ENCODE data around the gene CIAO3. TPM values are rescaled to one million over a fixed set of nuclear protein-coding genes. Genes with fewer than 3 reads are reported as not detected.
A peak's percentile ranks its signal among the peaks of the same experiment; 100 is the strongest.

Gene CIAO3
- total and polyA plus RNA-seq, 12 donors, result 18.7 to 62.9 (median 26.1) TPM

- intact Hi-C loops (cut with DNase I), result loop anchor here in 1 of 10 donors (2.0 kb wide), 1 partner anchor 40 kb away; the partner anchor contains the start of gene ANTKMT
- peak overlapping the region; percentile 66 to 99 (median 96) for H3K27ac ChIP-seq
- peaks cover 33 to 60% (median 50%) of the 10 kb centered on the region in 9 donors for H3K4me1 ChIP-seq
- TF ChIP-seq CTCF (IDR thresholded peaks at IDR 0.05), result no peak
- H3K27me3 ChIP-seq, result peaks cover 0 to 17% (median 0%) of the 10 kb centered on the region in 7 donors
- 0% methylated on average over 38 of the region's 38 CpGs for WGBS, 2 donors
- peak overlapping the region; percentile 50 to 95 (median 71) for H3K4me3 ChIP-seq
- peaks cover 0 to 28% (median 18%) of the 10 kb centered on the region in 9 donors for H3K36me3 ChIP-seq
- DNase-seq (no peak), ATAC-seq (no peak)
- H3K9me3 ChIP-seq, result no peaks in the 10 kb centered on the region
These were observed 60.2 kb downstream of the CIAO3 start for GRCh38 chr16:680625-680945.

- Histone ChIP-seq H3K36me3 (peaks cover 0 to 24% (median 18%) of the 10 kb centered on the region in 9 donors), H3K27ac (peak within 1 kb of the TSS; percentile 66 to 99 (median 96)), H3K9me3 (no peaks in the 10 kb centered on the region), H3K27me3 (peaks cover 0 to 22% (median 0%) of the 10 kb centered on the region in 7 donors), H3K4me1 (peaks cover 30 to 60% (median 49%) of the 10 kb centered on the region in 9 donors), H3K4me3 (peak within 1 kb of the TSS; percentile 50 to 95 (median 71))
- WGBS, 2 donors, result 1% methylated on average over 74 to 91 of the region's 91 CpGs
- peak; percentile 90 for DNase-seq
- peak; percentile 63 to 82 (median 70) for ATAC-seq
- intact Hi-C loops (cut with DNase I), result loop anchor here in 1 of 10 donors (2.0 kb wide), 1 partner anchor 41 kb away; the partner anchor contains the start of gene ANTKMT
- TF ChIP-seq CTCF (IDR thresholded peaks at IDR 0.05), result no peak
These were observed 60.8 kb downstream of the CIAO3 start, which contains the start of gene STUB1 for GRCh38 chr16:679814-680624. TSS of gene STUB1 (plus strand) at chr16:680410. CDS start at chr16:680526, 116 bp downstream.

Small RNAs within 50 kb of the gene (microRNA-seq; reads per million reads assigned to microRNA genes)
- gene MIR662, result 0 reads per million in 2 donors

Other genes starting within 250 kb of the CIAO3 start
- 10 to 100 TPM; 11.1 to 23.4 (median 15.3) TPM for gene CAPN15, start 213.3 kb downstream of the CIAO3 start, total RNA-seq
- 10 to 100 TPM; 19.2 to 39.5 TPM for gene CAPN15, start 213.3 kb downstream of the CIAO3 start, polyA plus RNA-seq
- not detected for gene PRR35, start 180.6 kb downstream of the CIAO3 start, total RNA-seq
- not detected for gene PRR35, start 180.6 kb downstream of the CIAO3 start, polyA plus RNA-seq
- under 1 TPM in 8 of 10 donors, not detected in 2; 0.12 to 0.75 (median 0.47) TPM for gene NHLRC4, start 174.0 kb downstream of the CIAO3 start, total RNA-seq
- gene NHLRC4, start 174.0 kb downstream of the CIAO3 start, polyA plus RNA-seq, result under 1 TPM; 0.51 to 0.59 TPM
- gene PIGQ, start 171.0 kb downstream of the CIAO3 start, total RNA-seq, result 10 to 100 TPM; 13.7 to 26.8 (median 19.2) TPM
- gene PIGQ, start 171.0 kb downstream of the CIAO3 start, polyA plus RNA-seq, result 10 to 100 TPM; 35.3 to 43.7 TPM
- 10 to 100 TPM in 9 of 10 donors, 1 to 10 TPM in 1; 9.1 to 16.1 (median 12.1) TPM for gene RAB40C, start 150.9 kb downstream of the CIAO3 start, total RNA-seq
- gene RAB40C, start 150.9 kb downstream of the CIAO3 start, polyA plus RNA-seq, result 10 to 100 TPM; 19.4 to 32.0 TPM
- under 1 TPM; 0.11 to 0.80 (median 0.27) TPM for gene WFIKKN1, start 110.0 kb downstream of the CIAO3 start, total RNA-seq
- under 1 TPM; 0.61 to 0.95 TPM for gene WFIKKN1, start 110.0 kb downstream of the CIAO3 start, polyA plus RNA-seq
- gene METTL26, start 104.7 kb downstream of the CIAO3 start, total RNA-seq, result 10 to 100 TPM; 34.5 to 75.9 (median 43.8) TPM
- gene METTL26, start 104.7 kb downstream of the CIAO3 start, polyA plus RNA-seq, result 100 to 1,000 TPM; 123 to 237 TPM
- 100 to 1,000 TPM in 4 of 10 donors, 10 to 100 TPM in 6; 68.8 to 152 (median 87.8) TPM for gene MCRIP2, start 99.2 kb downstream of the CIAO3 start, total RNA-seq
- gene MCRIP2, start 99.2 kb downstream of the CIAO3 start, polyA plus RNA-seq, result 100 to 1,000 TPM; 163 to 474 TPM
- gene WDR90, start 91.6 kb downstream of the CIAO3 start, total RNA-seq, result 10 to 100 TPM in 4 of 10 donors, 1 to 10 TPM in 6; 7.6 to 13.7 (median 9.9) TPM
- 10 to 100 TPM in 1 of 2 donors, 1 to 10 TPM in 1; 7.1 to 23.8 TPM for gene WDR90, start 91.6 kb downstream of the CIAO3 start, polyA plus RNA-seq
- gene RHOT2, start 72.9 kb downstream of the CIAO3 start, total RNA-seq, result 100 to 1,000 TPM in 3 of 10 donors, 10 to 100 TPM in 7; 66.8 to 118 (median 89.2) TPM
- gene RHOT2, start 72.9 kb downstream of the CIAO3 start, polyA plus RNA-seq, result 100 to 1,000 TPM; 101 to 261 TPM
- 1 to 10 TPM; 1.2 to 2.6 (median 2.1) TPM for gene RHBDL1, start 65.3 kb downstream of the CIAO3 start, total RNA-seq
- gene RHBDL1, start 65.3 kb downstream of the CIAO3 start, polyA plus RNA-seq, result 1 to 10 TPM in 1 of 2 donors, under 1 TPM in 1; 0.90 to 7.4 TPM
- 100 to 1,000 TPM; 101 to 147 (median 116) TPM for gene STUB1, start 60.6 kb downstream of the CIAO3 start, total RNA-seq
- 100 to 1,000 TPM in 1 of 2 donors, 10 to 100 TPM in 1; 92.7 to 165 TPM for gene STUB1, start 60.6 kb downstream of the CIAO3 start, polyA plus RNA-seq
- 10 to 100 TPM; 36.9 to 50.6 (median 44.0) TPM for gene JMJD8, start 56.7 kb downstream of the CIAO3 start, total RNA-seq
- gene JMJD8, start 56.7 kb downstream of the CIAO3 start, polyA plus RNA-seq, result 10 to 100 TPM; 34.7 to 60.6 TPM
- 1 to 10 TPM; 6.8 to 9.7 (median 8.4) TPM for gene WDR24, start 50.6 kb downstream of the CIAO3 start, total RNA-seq
- 1 to 10 TPM; 7.2 to 9.2 TPM for gene WDR24, start 50.6 kb downstream of the CIAO3 start, polyA plus RNA-seq
- under 1 TPM in 6 of 10 donors, not detected in 4; 0.07 to 0.64 (median 0.12) TPM for gene FBXL16, start 35.2 kb downstream of the CIAO3 start, total RNA-seq
- under 1 TPM; 0.04 to 0.07 TPM for gene FBXL16, start 35.2 kb downstream of the CIAO3 start, polyA plus RNA-seq
- 10 to 100 TPM; 51.4 to 77.2 (median 60.5) TPM for gene METRN, start 25.9 kb downstream of the CIAO3 start, total RNA-seq
- gene METRN, start 25.9 kb downstream of the CIAO3 start, polyA plus RNA-seq, result 100 to 1,000 TPM in 1 of 2 donors, 10 to 100 TPM in 1; 54.0 to 103 TPM
- 10 to 100 TPM; 23.3 to 40.3 (median 31.0) TPM for gene ANTKMT, start 19.9 kb downstream of the CIAO3 start, total RNA-seq
- 10 to 100 TPM; 37.3 to 91.1 TPM for gene ANTKMT, start 19.9 kb downstream of the CIAO3 start, polyA plus RNA-seq
- 1 to 10 TPM in 1 of 10 donors, under 1 TPM in 8, not detected in 1; 0.21 to 1.0 (median 0.30) TPM for gene CCDC78, start 14.6 kb downstream of the CIAO3 start, total RNA-seq
- gene CCDC78, start 14.6 kb downstream of the CIAO3 start, polyA plus RNA-seq, result 1 to 10 TPM in 1 of 2 donors, under 1 TPM in 1; 0.77 to 1.7 TPM
- 10 to 100 TPM in 7 of 10 donors, 1 to 10 TPM in 3; 5.1 to 23.3 (median 10.6) TPM for gene HAGHL, start 13.9 kb downstream of the CIAO3 start, total RNA-seq
- gene HAGHL, start 13.9 kb downstream of the CIAO3 start, polyA plus RNA-seq, result 10 to 100 TPM; 17.9 to 80.0 TPM
- 1 to 10 TPM in 1 of 10 donors, under 1 TPM in 2, not detected in 7; 0.17 to 4.0 (median 0.38) TPM for gene MSLN, start 19.7 kb upstream of the CIAO3 start, total RNA-seq
- under 1 TPM in 1 of 2 donors, not detected in 1; 0.09 TPM for gene MSLN, start 19.7 kb upstream of the CIAO3 start, polyA plus RNA-seq
- gene RPUSD1, start 47.4 kb upstream of the CIAO3 start, total RNA-seq, result 10 to 100 TPM in 1 of 10 donors, 1 to 10 TPM in 9; 5.8 to 12.0 (median 7.9) TPM
- 10 to 100 TPM; 13.7 to 23.3 TPM for gene RPUSD1, start 47.4 kb upstream of the CIAO3 start, polyA plus RNA-seq
- gene CHTF18, start 47.6 kb upstream of the CIAO3 start, total RNA-seq, result 1 to 10 TPM; 2.8 to 8.2 (median 5.2) TPM
- gene CHTF18, start 47.6 kb upstream of the CIAO3 start, polyA plus RNA-seq, result 1 to 10 TPM; 6.0 to 7.0 TPM
- not detected for gene GNG13, start 59.7 kb upstream of the CIAO3 start, total RNA-seq
- not detected for gene GNG13, start 59.7 kb upstream of the CIAO3 start, polyA plus RNA-seq
- 10 to 100 TPM in 2 of 10 donors, 1 to 10 TPM in 8; 5.7 to 14.2 (median 7.6) TPM for gene LMF1, start 230.0 kb upstream of the CIAO3 start, total RNA-seq
- 10 to 100 TPM in 1 of 2 donors, 1 to 10 TPM in 1; 5.1 to 15.4 TPM for gene LMF1, start 230.0 kb upstream of the CIAO3 start, polyA plus RNA-seq
- 1 to 10 TPM in 5 of 10 donors, under 1 TPM in 5; 0.35 to 2.3 (median 0.97) TPM for gene SOX8, start 240.8 kb upstream of the CIAO3 start, total RNA-seq
- gene SOX8, start 240.8 kb upstream of the CIAO3 start, polyA plus RNA-seq, result 1 to 10 TPM in 1 of 2 donors, under 1 TPM in 1; 0.97 to 2.0 TPM